Naive thymus-derived CD8-positive, alpha-beta T cell (primary cell): Measurements from ENCODE around the gene STAT4. TPM values are rescaled to one million over a fixed set of nuclear protein-coding genes. Genes with fewer than 3 reads are reported as not detected.

Source experiments
- ATAC-seq, 2 donors: fragments of 150-1000 bp; cut with Tn5 transposase in 1 of 2; sonication (Bioruptor Pico), chemical (Tn5 transposase) in 1 of 2; 1 replicate in 1 of 2; 2 replicates in 1 of 2; pipeline ENCODE4 v1.10.0; 2021; ENCODE audit warnings: mild to moderate bottlenecking in 2 of 2, moderate library complexity in 2 of 2
- POLR2A ChIA-PET: fragments of 350-600 bp; sonication (Branson Sonifier 250); formaldehyde crosslinking; loops from one replicate; lab custom pipeline; 2021; ENCODE audit warnings: antibody characterized with exemption; lab: Charles Lee
- DNase-seq, 10 donors: peaks; one replicate each; pipeline versions ENCODE4 v3.0.0 to v3.0.0-alpha.2; 2020 to 2022
- H3K27ac Mint-ChIP-seq, 10 donors: one replicate each; pipeline ENCODE4 v1.8.0; 2020 to 2022; ENCODE audit warnings: mild to moderate bottlenecking in 10 of 10, mixed read lengths in 10 of 10, moderate library complexity in 4 of 10, inconsistent platforms in 1 of 10
- H3K27me3 Mint-ChIP-seq, 5 donors: one replicate each; pipeline ENCODE4 v1.8.0; 2021 to 2022; ENCODE audit warnings: mixed read lengths in 5 of 5
- H3K36me3 Mint-ChIP-seq, 3 donors: one replicate each; pipeline ENCODE4 v1.8.0; 2020 to 2022; ENCODE audit warnings: mixed read lengths in 3 of 3, mild to moderate bottlenecking in 2 of 3, inconsistent platforms in 1 of 3
- H3K4me1 Mint-ChIP-seq, 4 donors: one replicate each; pipeline ENCODE4 v1.8.0; 2021 to 2022; ENCODE audit warnings: mixed read lengths in 4 of 4
- H3K4me3 Mint-ChIP-seq, 10 donors: one replicate each; pipeline ENCODE4 v1.8.0; 2020 to 2022; ENCODE audit warnings: mild to moderate bottlenecking in 10 of 10, mixed read lengths in 10 of 10, moderate library complexity in 6 of 10, inconsistent platforms in 1 of 10
- H3K9me3 Mint-ChIP-seq, 9 donors: one replicate each; pipeline ENCODE4 v1.8.0; 2020 to 2022; ENCODE audit warnings: mixed read lengths in 9 of 9, mild to moderate bottlenecking in 3 of 9, inconsistent platforms in 1 of 9, moderate library complexity in 1 of 9
- polyA plus RNA-seq, 3 donors: library from polyadenylated mRNA; unstranded; fragments of 300-500 nt; fragmentation: Illumina TruSeq; gene quantifications; one replicate each; pipeline ENCODE4 v1.2.3, GENCODE V29; 2021
- total RNA-seq, 8 experiments: library from RNA in 2 of 8; stranded (reverse) in 2 of 8; gene quantifications; one replicate each; pipeline ENCODE4 v1.2.3 and lab custom pipeline; 2021 to 2026

Gene STAT4
- total and polyA plus RNA-seq, 5 experiments from 2014 or later, result 63.2 to 137 (median 75.8) TPM

DNA sequence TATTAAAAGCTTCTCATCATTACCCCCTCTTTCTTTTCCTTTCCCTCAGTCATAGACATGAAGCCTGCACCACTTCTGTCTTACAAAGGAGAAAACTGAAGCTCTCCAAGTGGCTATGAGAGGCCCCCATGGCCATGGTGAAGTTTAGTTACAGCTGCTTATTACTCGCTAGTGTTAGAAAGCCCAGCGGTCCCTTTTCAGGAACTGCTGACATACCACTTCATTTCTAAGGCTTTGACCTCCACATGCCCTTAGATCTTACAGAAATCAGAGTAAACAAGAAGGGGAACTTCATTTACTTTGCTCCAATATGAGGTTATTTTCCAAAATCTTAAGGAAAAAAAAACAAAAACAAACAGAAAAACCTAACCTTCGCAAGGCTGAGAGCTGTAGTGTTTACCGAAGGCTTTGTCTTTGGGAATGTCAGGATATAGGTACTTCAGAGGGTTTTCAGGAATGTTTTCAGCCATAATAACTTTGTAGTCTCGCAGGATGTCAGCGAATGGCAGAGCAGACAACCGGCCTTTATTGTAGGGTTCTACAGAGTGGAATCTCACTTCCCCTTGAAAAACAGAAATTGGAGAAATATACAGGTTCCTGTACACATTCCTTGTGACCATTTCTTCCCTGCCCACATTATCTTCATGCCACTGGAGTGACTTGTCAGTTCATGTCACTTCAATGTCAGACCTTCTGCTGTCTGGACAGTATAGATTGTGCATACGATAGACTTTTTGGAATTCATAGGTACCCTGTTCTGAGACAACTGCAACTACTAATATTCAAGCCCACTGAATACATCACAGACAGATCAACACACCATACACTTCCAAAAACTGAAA lies 118.0 kb downstream of the STAT4 start:
- POLR2A ChIA-PET, result interaction anchor here (1.1 kb wide), 1 partner anchor 10 kb away, joined by 4 read pairs; no protein-coding TSS in a partner anchor
- Mint-ChIP-seq H3K4me3 (no peak overlapping the region), H3K9me3 (no peaks in the 10 kb centered on the region), H3K27ac (peak overlapping the region in 7 of 10 donors; percentile 4 to 83 (median 47)), H3K4me1 (peaks cover 9 to 39% (median 29%) of the 10 kb centered on the region in 4 donors), H3K27me3 (no peaks in the 10 kb centered on the region), H3K36me3 (peaks cover 9 to 92% (median 32%) of the 10 kb centered on the region in 3 donors)
- ATAC-seq (no peak), DNase-seq (no peak)

GRCh38 chr2:191031256-191031655 lies 119.5 kb downstream of the STAT4 start:
- no peak overlapping the region for H3K4me3 Mint-ChIP-seq
- POLR2A ChIA-PET, result no interaction called here

GRCh38 chr2:191030521-191031154 lies 120.2 kb downstream of the STAT4 start:
- peak in 7 of 10 donors; percentile 29 to 63 (median 51) for DNase-seq
- POLR2A ChIA-PET, result interaction anchor here (1.5 kb wide), 1 partner anchor 17 kb away, joined by 8 read pairs; the partner anchor contains the start of gene STAT1
- Mint-ChIP-seq H3K9me3 (no peaks in the 10 kb centered on the region), H3K36me3 (peaks cover 5 to 82% (median 25%) of the 10 kb centered on the region in 3 donors), H3K27me3 (no peaks in the 10 kb centered on the region), H3K4me3 (no peak overlapping the region), H3K27ac (peak overlapping the region; percentile 52 to 92 (median 77)), H3K4me1 (peaks cover 10 to 38% (median 33%) of the 10 kb centered on the region in 4 donors)
- ATAC-seq, result peak; percentile 86 to 89

More at GRCh38 chr2:191031256-191031655, 119.5 kb downstream of the STAT4 start:
- ATAC-seq (no peak), DNase-seq (no peak)
- Mint-ChIP-seq H3K36me3 (peaks cover 5 to 85% (median 28%) of the 10 kb centered on the region in 3 donors), H3K9me3 (no peaks in the 10 kb centered on the region), H3K27ac (peak overlapping the region; percentile 15 to 86 (median 70)), H3K27me3 (no peaks in the 10 kb centered on the region), H3K4me1 (peaks cover 7 to 38% (median 29%) of the 10 kb centered on the region in 4 donors)

DNA sequence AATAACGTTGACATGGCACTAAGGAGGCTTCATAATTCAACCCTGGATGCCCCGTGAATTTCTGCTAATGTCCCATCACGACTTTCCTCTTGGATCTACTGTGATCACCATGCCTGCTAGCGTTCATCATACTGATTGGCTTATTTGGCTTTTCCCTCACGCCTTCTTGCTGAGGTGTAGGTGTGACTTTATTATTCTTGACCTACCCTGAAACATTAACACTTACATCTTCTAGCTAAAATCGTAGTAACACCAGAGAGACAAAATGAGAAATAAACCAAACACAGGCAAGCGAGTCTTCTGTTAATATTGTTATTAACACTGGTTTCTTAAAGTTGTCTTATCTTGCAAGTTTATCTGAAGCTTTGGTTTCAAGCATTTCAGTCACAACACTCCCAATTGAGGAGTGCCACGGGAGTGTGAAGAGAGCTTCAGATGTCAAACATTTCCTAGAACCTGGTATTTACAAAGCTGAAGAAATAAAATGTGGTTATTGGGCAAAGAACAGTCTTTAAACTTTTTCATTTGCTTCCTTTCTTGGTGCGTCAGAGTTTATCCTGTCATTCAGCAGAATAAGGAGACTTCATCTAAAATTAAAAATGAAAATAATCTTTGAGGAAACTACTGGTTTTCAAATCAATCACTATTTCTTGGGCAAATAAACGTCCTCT lies 121.4 kb downstream of the STAT4 start:
- POLR2A ChIA-PET, result interaction anchor here (1.5 kb wide), 1 partner anchor 16 kb away, joined by 8 read pairs; the partner anchor contains the start of gene STAT1
- peaks cover 5 to 70% (median 22%) of the 10 kb centered on the region in 3 donors for H3K36me3 Mint-ChIP-seq
- H3K9me3 Mint-ChIP-seq, result no peaks in the 10 kb centered on the region
- H3K27me3 Mint-ChIP-seq, result no peaks in the 10 kb centered on the region
- H3K4me3 Mint-ChIP-seq, result peak overlapping the region in 6 of 10 donors; percentile 1 to 53 (median 12)
- no peak for ATAC-seq
- peaks cover 13 to 44% (median 40%) of the 10 kb centered on the region in 4 donors for H3K4me1 Mint-ChIP-seq
- H3K27ac Mint-ChIP-seq, result peak overlapping the region; percentile 51 to 86 (median 74)
- DNase-seq, result no peak

GRCh38 chr2:191026377-191026776 lies 124.4 kb downstream of the STAT4 start:
- H3K4me1 Mint-ChIP-seq, result peaks cover 13 to 46% (median 41%) of the 10 kb centered on the region in 4 donors
- H3K27me3 Mint-ChIP-seq, result no peaks in the 10 kb centered on the region
- no peaks in the 10 kb centered on the region for H3K9me3 Mint-ChIP-seq
- ATAC-seq, result no peak
- H3K36me3 Mint-ChIP-seq, result peaks cover 5 to 44% (median 13%) of the 10 kb centered on the region in 3 donors
- POLR2A ChIA-PET, result interaction anchor here (0.7 kb wide), 1 partner anchor 20 kb away, joined by 3 read pairs; no protein-coding TSS in a partner anchor
- peak overlapping the region; percentile 7 to 86 (median 70) for H3K27ac Mint-ChIP-seq
- peak overlapping the region in 1 of 10 donors; percentile 5 for H3K4me3 Mint-ChIP-seq
- no peak for DNase-seq

- DNase-seq (no peak), ATAC-seq (no peak)
- no peaks in the 10 kb centered on the region for H3K9me3 Mint-ChIP-seq
- peaks cover 11 to 35% (median 32%) of the 10 kb centered on the region in 4 donors for H3K4me1 Mint-ChIP-seq
- peak overlapping the region; percentile 10 to 86 (median 72) for H3K27ac Mint-ChIP-seq
- no peak overlapping the region for H3K4me3 Mint-ChIP-seq
- POLR2A ChIA-PET, result interaction anchor here (0.8 kb wide), 1 partner anchor 27 kb away, joined by 3 read pairs; no protein-coding TSS in a partner anchor
- peaks cover 0 to 1% (median 0%) of the 10 kb centered on the region in 5 donors for H3K27me3 Mint-ChIP-seq
- peaks cover 5 to 31% (median 11%) of the 10 kb centered on the region in 3 donors for H3K36me3 Mint-ChIP-seq
Observed at GRCh38 chr2:191025135-191025534, 125.7 kb downstream of the STAT4 start.

GRCh38 chr2:191023235-191023679 lies 127.5 kb downstream of the STAT4 start:
- ATAC-seq, result peak; percentile 24 to 30
- peak in 3 of 10 donors; percentile 36 to 53 (median 45) for DNase-seq
- Mint-ChIP-seq H3K27ac (no peak overlapping the region), H3K9me3 (no peaks in the 10 kb centered on the region), H3K4me1 (peaks cover 9 to 33% (median 30%) of the 10 kb centered on the region in 4 donors), H3K27me3 (peaks cover 0 to 2% (median 0%) of the 10 kb centered on the region in 5 donors), H3K36me3 (peaks cover 0 to 16% (median 4%) of the 10 kb centered on the region in 3 donors), H3K4me3 (no peak overlapping the region)
- POLR2A ChIA-PET, result interaction anchor here (0.6 to 2.2 kb wide), 9 partner anchors 9 to 625 kb away, joined by 3 to 21 read pairs (median 4); partner anchors contain the start of genes STAT1 and STAT4

DNA sequence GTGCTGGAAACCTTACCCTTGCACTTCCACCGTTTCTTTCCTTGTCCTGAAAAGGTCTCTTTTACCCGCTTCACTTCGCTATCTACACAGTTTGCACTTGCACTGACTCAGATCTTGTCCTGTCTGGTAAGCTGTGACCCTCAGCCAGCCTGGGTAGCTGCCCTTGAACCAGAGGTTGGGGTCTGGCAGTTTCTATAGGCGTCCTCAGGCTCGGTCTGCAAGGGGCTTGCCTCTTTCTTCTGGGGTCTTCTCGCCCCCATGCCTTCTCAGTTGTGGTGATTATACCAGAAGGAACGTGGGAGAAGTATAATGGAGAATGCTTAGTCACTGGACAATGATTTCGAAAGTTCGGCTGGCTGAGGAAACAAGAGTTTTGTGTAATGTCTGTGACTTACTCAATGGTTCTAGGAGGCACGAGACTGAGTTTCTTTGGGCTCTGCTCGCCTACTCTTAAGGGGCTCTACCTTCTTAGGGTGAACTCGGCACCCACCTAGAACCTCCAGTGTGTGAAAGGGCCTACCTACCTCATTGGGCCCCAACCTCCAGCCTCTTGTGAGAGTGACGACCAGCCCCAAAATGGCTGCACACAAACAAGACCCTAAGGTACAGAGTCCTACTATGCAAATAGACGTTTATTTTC lies 129.9 kb downstream of the STAT4 start:
- peak; percentile 2 to 21 for ATAC-seq
- H3K27me3 Mint-ChIP-seq, result peaks cover 0 to 2% (median 0%) of the 10 kb centered on the region in 5 donors

DNA sequence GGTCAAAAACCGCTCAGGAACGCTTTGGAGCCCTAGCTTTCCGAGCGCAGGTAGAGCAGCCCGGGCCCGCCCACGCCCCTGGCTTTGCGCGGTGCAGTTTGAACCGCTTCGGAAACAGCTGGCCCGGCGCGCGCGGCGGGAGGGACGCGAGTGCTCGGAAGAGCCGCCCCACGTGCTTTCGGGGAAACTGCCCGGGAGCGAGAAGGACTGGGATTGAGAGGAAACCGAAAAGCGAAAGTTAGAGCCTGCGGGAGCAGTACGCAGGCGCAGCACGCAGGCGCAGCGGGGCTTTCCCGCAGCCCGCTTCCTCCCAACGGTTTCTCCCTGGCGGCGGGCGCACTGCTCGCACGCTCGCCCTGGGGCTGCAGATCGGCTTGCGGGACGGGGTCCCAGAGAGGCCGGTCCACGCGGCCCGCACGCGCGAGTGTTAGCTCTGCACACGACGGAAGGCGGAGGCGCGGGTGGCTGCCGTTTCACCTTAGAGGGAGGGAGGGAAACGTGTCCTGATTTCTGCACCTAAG lies 130.5 kb downstream of the STAT4 start:
- H3K4me3 Mint-ChIP-seq, result no peak overlapping the region
- POLR2A ChIA-PET, result interaction anchor here (0.6 to 2.5 kb wide), 17 partner anchors 8 to 613 kb away, joined by 3 to 22 read pairs (median 3); partner anchors contain the start of genes GLS and STAT4
- peaks cover 0 to 2% (median 0%) of the 10 kb centered on the region in 5 donors for H3K27me3 Mint-ChIP-seq
- H3K27ac Mint-ChIP-seq, result no peak overlapping the region
- peaks cover 12 to 38% (median 22%) of the 10 kb centered on the region in 4 donors for H3K4me1 Mint-ChIP-seq
- H3K9me3 Mint-ChIP-seq, result peaks cover 0 to 12% (median 0%) of the 10 kb centered on the region in 9 donors
- peaks cover 0 to 2% (median 0%) of the 10 kb centered on the region in 3 donors for H3K36me3 Mint-ChIP-seq
- ATAC-seq (peak; percentile 75 to 83), DNase-seq (peak; percentile 84 to 95 (median 94))

More for the DNA sequence above, 129.9 kb downstream of the STAT4 start:
- peaks cover 0 to 12% (median 0%) of the 10 kb centered on the region in 9 donors for H3K9me3 Mint-ChIP-seq
- peaks cover 12 to 39% (median 25%) of the 10 kb centered on the region in 4 donors for H3K4me1 Mint-ChIP-seq
- peaks cover 0 to under 1% (median 0%) of the 10 kb centered on the region in 3 donors for H3K36me3 Mint-ChIP-seq
- peak in 1 of 10 donors; percentile 11 for DNase-seq
- H3K27ac Mint-ChIP-seq, result no peak overlapping the region
- no peak overlapping the region for H3K4me3 Mint-ChIP-seq
- POLR2A ChIA-PET, result interaction anchor here (0.6 to 2.5 kb wide), 14 partner anchors 8 to 657 kb away, joined by 3 to 22 read pairs (median 4); partner anchors contain the start of genes GLS, NABP1 and STAT4

GRCh38 chr2:191019376-191019775 lies 131.4 kb downstream of the STAT4 start:
- Mint-ChIP-seq H3K4me1 (peaks cover 10 to 31% (median 18%) of the 10 kb centered on the region in 4 donors), H3K27ac (peak overlapping the region in 5 of 10 donors; percentile 48 to 85 (median 68)), H3K9me3 (peaks cover 0 to 12% (median 0%) of the 10 kb centered on the region in 9 donors), H3K36me3 (peaks cover 0 to 2% (median 0%) of the 10 kb centered on the region in 3 donors), H3K27me3 (peaks cover 0 to 2% (median 0%) of the 10 kb centered on the region in 5 donors), H3K4me3 (peak overlapping the region in 1 of 10 donors; percentile 17)
- ATAC-seq (no peak), DNase-seq (no peak)
- POLR2A ChIA-PET, result interaction anchor here (0.6 to 2.5 kb wide), 8 partner anchors 11 to 612 kb away, joined by 3 to 22 read pairs (median 3); partner anchors contain the start of genes GLS and STAT4
